ENCODE results near the gene TRIM14.
A peak's percentile ranks its signal among the peaks of the same experiment; 100 is the strongest.
"Not testable (repeated sequence)": the region's sequence is repeated elsewhere in the genome, so short reads cannot be mapped to it uniquely, and the experiment has no call there.

TRIM14 gene

GRCh38 chr9:98117984-98118639 lies 910 bp downstream of the TRIM14 start:
- DNase-seq (ENCODE audit: low spot score): peak; percentile 77
- in situ Hi-C loops (cut with MboI; ENCODE audit: low sequenced_read_pairs, unreplicated experiment): no loop called here
- TF ChIP-seq, protein P1, sequence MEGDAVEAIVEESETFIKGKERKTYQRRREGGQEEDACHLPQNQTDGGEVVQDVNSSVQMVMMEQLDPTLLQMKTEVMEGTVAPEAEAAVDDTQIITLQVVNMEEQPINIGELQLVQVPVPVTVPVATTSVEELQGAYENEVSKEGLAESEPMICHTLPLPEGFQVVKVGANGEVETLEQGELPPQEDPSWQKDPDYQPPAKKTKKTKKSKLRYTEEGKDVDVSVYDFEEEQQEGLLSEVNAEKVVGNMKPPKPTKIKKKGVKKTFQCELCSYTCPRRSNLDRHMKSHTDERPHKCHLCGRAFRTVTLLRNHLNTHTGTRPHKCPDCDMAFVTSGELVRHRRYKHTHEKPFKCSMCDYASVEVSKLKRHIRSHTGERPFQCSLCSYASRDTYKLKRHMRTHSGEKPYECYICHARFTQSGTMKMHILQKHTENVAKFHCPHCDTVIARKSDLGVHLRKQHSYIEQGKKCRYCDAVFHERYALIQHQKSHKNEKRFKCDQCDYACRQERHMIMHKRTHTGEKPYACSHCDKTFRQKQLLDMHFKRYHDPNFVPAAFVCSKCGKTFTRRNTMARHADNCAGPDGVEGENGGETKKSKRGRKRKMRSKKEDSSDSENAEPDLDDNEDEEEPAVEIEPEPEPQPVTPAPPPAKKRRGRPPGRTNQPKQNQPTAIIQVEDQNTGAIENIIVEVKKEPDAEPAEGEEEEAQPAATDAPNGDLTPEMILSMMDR (IDR thresholded peaks at IDR 0.05; ENCODE audit: borderline replicate concordance, control extremely low read depth, extremely low read depth, insufficient read depth, missing control alignments): peak; percentile 62

DNA sequence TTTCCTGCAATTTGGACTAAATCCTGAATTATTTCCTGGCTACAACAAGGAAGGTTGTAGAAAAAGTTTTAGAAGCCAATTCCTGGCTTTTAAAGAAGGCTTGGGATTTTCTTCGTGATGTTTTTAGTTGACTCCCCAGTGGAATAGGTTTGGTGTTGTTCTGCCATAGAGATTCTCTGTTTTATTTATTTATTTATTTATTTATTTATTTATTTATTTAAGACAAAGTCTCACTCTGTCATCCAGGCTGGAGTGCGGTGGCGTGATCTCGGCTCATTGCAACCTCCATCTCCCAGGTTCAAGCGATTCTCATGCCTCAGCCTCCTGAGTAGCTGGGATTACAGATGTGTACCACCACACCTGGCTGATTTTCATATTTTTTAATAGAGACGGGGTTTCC lies 1.9 kb downstream of the TRIM14 start:
- in situ Hi-C loops (cut with MboI; ENCODE audit: low sequenced_read_pairs, unreplicated experiment); DNase-seq (ENCODE audit: low spot score): not testable (repeated sequence)

DNA sequence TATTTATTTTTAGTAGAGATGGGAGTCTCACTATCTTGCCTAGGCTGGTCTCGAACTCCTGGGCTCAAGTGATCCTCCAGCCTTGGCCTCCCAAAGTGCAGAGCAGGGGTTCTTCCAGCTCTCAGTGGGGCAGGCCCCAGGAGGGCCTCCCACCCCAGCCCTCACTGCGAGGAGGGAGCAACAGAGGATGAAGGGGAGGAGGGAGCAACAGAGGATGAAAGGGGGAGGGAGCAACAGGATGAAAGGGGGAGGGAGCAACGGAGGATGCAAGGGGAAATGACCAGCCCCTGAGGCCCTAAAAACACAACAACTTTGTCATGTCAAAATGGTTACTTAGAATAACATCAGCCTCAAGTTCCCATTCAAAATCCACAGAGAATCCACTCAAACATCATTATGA lies 10.0 kb downstream of the TRIM14 start:
- in situ Hi-C loops (cut with MboI; ENCODE audit: low sequenced_read_pairs, unreplicated experiment): no loop called here
- DNase-seq (ENCODE audit: low spot score): no peak
- TF ChIP-seq, protein P1 (IDR thresholded peaks at IDR 0.05; ENCODE audit: borderline replicate concordance, control extremely low read depth, extremely low read depth, insufficient read depth, missing control alignments): no peak

- TF ChIP-seq, protein P1 (IDR thresholded peaks at IDR 0.05; ENCODE audit: borderline replicate concordance, control extremely low read depth, extremely low read depth, insufficient read depth, missing control alignments): no peak
- no peak for DNase-seq (ENCODE audit: low spot score)
- in situ Hi-C loops (cut with MboI; ENCODE audit: low sequenced_read_pairs, unreplicated experiment): no loop called here
Measured at GRCh38 chr9:98108531-98109031, 10.4 kb downstream of the TRIM14 start.

- DNase-seq (ENCODE audit: low spot score): no peak
- in situ Hi-C loops (cut with MboI; ENCODE audit: low sequenced_read_pairs, unreplicated experiment): no loop called here
- TF ChIP-seq, protein P1 (IDR thresholded peaks at IDR 0.05; ENCODE audit: borderline replicate concordance, control extremely low read depth, extremely low read depth, insufficient read depth, missing control alignments): no peak
Measured at GRCh38 chr9:98107926-98108325, 11.1 kb downstream of the TRIM14 start.

- in situ Hi-C loops (cut with MboI; ENCODE audit: low sequenced_read_pairs, unreplicated experiment): no loop called here
- TF ChIP-seq, protein P1 (IDR thresholded peaks at IDR 0.05; ENCODE audit: borderline replicate concordance, control extremely low read depth, extremely low read depth, insufficient read depth, missing control alignments): no peak
- no peak for DNase-seq (ENCODE audit: low spot score)
Measured at GRCh38 chr9:98105006-98105405, 14.0 kb downstream of the TRIM14 start.

DNA sequence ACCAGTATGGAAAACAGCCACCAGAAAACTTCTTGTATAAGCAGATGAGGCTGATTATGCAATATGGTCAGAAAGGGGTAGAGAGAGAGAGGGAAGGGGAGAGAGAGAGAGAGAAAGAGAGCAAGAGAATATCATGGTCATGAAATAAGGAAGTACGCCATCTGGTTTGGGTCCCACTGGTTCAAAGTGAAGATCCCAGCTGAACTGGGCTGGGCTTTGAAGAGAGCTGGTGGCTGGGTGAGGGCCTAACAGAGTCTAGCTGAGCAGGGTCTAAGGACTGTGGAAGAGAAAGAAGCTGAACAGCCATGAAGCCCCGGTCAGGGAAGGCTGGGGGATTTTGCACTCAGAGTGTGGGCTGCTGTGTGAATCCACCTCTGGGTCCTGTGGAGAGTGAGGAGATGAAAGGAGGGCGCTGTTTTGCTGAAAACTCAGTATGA lies 14.6 kb downstream of the TRIM14 start:
- in situ Hi-C loops (cut with MboI; ENCODE audit: low sequenced_read_pairs, unreplicated experiment): no loop called here
- TF ChIP-seq, protein P1 (IDR thresholded peaks at IDR 0.05; ENCODE audit: borderline replicate concordance, control extremely low read depth, extremely low read depth, insufficient read depth, missing control alignments): no peak
- DNase-seq (ENCODE audit: low spot score): peak; percentile 50

Data from GM13976 (cell line).